GM19023 (cell line): Measurements from ENCODE around the gene BANP.
"Not testable (repeated sequence)": the region's sequence is repeated elsewhere in the genome, so short reads cannot be mapped to it uniquely, and the experiment has no call there.

ENCODE experiments used
- ATAC-seq: cut with Tn5 transposase; IDR thresholded peaks from one replicate; pipeline ENCODE4 v1.9.1; 2021; ENCODE audit warnings: mild to moderate bottlenecking, moderate library complexity; ENCODE audit not compliant: unreplicated experiment

BANP gene

DNA sequence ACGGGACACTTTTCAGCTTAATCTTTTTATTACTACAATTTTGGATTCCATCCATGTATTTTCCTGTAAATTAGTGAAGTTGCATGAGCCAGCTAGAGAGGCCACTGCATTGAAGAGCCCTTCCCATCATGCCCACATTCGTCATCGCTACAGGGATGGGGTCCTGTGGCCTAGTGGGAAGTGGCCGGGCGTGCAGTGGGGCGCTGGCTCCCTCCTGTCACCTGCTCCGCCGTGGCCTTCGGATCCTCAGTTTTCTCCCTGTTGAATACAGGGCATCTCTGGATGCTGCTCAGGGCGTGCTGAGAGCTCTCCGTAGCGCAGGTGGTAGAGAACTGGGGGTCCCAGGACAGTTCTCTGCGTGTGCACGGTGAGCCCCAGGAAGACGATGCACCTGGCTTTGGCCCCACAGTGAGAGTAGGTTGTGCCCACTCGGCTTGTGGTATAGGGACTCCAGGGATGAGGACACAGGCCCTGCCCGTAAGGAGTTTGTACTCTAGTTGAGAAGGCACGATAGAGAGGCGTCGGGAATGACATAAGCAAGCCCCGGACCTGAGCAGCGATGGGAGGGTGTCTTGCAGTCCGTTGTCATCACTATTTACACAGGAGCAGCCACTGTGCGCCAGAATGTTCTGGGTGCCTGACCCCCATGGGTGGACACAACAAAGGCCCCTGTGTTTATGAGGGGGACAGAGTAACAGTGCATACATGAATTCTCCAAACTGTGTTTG lies 74.8 kb downstream of the BANP start:
- not testable (repeated sequence) for ATAC-seq

DNA sequence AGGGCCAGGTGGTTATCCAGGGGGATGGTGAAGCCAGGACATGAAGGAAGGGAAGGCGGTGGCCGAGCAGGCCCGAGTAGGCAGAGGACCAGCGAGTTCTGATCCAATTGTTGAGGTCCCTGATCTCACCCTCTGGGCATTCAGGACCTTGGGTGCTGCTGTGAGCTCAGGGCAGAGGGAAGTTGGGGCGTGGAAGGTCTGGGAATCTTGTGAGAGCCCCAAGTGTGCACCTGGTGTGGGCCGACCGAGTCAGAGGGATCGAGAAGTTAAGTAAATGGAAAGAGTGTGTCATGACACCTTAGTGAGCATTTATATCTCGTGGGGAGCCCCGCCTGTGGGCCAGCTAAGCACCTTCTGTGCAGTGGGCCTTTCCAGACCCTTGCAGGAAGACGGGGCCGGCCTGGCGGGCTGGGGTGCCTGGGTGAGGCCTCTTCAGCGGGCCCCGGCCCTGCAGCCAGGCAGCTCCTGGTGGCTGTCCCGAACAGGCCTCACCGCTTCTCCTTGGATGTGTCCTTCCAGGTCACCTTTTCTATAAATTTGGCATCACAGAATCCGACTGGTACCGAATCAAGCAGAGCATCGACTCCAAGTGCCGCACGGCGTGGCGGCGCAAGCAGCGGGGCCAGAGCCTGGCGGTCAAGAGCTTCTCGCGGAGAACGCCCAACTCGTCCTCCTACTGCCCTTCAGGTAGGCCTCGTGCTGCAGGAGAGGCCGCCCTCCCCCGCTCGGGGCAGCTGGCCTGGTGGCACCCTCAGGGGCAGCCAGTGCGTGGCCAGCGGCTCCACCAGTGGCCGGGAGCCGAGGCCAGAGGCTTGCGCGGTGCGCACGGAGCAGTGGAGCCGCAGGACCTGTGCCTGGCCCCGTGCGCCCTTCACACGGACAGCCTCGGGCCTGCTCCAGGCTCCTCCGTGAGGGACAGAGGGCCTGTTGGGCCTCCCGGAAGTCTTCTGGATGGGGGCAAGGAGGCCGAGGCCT lies 76.0 kb downstream of the BANP start:
- no peak for ATAC-seq

DNA sequence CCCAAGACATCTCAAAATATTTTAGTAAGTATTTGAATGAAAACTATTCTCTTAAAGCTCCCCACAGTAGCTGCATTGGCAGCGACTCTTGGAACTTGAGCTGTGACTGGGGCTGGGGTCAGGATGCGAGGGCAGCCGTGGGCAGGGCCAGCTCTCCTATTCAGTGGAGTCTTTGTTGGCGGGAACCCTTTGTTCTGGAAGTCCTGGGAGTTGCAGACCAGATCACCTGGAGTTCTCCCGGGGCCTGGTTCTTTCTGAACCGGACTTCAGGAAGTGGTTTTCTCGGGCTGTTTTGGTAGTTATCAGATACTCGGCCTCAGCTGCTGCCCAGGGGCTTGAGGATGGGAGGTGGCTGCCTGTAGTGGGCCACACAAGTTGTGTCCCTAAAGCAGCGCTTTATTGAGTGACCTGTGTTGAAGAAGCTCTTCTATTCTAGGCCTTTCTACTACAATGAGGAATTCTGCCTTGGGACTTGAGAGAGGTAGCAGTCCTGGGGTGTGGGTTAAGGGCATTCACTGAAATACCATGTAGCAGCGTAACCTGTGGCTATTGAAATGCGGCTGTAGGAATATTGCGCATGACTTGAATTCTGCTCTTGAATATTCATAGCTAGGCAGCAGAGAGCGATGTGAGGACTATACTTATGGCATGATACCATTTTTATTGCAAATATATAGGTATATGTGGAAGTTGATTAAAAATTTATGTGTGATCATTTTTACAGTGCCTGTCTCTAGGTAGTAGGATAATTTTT lies 77.1 kb downstream of the BANP start:
- not testable (repeated sequence) for ATAC-seq

DNA sequence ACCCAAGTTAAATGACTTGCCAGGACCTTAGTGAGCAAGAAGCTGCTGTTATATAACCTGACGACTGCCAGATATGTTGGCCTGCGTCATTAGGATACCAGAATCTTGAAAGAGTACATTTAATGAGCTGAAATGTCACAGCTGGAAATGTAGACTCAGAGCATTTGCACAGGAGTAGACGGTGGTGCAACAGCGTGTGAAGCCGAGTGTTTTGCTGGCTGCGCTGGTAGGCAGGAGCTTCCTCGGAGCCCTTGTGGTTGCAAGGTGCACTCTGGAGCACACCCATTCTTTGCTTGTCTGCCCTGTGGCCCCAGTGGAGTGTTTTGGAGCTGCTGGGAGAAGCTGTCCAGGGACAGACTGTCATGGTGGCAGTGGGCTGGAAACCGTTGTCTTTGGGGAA lies 79.3 kb downstream of the BANP start:
- no peak for ATAC-seq

DNA sequence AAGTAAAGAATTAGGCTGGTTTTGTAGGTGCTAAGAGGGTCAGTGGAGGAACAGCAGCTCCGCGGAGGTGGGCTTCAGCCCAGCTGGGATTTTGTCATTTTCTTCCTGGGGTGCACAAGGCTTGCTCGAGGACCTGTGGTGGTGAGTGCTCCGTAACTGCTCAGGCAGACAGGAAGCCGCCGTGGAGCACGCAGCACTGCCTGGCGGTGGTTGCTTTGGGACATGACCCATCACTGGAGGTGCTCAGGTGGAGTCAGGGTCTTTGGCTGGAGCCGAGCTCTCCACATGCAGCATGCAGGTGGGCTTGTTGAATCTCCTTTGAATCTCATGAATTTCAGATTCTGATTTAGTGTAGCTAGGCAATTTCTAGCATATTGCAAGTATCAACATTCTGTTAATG lies 79.7 kb downstream of the BANP start:
- not testable (repeated sequence) for ATAC-seq

DNA sequence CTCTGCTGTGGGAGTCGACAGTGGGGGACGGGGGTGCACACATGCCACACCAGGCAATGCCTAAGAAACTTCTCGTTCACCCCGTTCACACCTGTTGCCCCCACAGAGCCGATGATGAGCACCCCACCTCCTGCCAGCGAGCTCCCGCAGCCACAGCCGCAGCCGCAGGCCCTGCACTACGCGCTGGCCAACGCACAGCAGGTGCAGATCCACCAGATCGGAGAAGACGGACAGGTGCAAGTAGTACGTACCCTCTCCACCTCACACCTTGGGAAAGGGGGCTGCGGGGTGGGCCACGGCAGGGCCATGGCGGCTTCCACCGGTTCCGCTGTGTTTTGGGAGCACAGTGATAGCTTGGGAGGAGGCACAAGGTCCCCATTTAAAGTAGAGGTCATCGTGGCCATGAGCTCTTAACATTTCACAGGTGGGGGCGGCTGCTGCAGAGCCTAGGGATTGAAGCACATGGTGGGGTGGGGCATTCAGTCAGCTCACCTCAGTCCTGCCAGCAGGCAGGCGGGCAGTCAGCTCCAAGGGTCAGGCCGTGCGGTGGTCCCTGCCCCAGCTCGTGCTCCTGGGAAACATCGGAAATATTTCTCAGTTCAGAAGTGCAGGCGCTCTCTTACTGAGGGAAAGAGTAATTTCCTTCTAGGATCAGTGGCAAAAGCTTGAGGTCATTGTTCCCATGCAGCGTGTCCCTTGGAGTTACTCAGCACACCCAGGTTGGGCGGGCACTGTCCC lies 81.9 kb downstream of the BANP start:
- ATAC-seq = not testable (repeated sequence)

DNA sequence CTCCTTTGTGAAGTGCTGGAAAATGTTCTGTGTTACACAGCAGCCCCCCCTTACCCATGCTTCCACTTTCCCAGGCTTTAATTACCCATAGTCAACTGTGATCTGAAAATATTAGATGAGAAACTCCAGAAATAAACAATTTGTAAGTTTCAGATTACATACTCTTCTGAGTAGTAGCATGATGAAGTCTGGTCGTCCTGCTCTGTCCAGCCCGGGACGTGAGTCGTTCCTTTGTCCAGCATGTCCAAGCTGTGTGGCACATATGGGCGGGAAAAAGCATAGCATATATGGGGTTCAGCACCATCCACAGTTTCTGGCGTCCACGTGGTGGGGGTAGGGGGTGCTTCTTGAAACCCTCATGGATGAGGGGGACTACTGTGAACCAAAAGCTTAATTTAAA lies 83.5 kb downstream of the BANP start:
- no peak for ATAC-seq

DNA sequence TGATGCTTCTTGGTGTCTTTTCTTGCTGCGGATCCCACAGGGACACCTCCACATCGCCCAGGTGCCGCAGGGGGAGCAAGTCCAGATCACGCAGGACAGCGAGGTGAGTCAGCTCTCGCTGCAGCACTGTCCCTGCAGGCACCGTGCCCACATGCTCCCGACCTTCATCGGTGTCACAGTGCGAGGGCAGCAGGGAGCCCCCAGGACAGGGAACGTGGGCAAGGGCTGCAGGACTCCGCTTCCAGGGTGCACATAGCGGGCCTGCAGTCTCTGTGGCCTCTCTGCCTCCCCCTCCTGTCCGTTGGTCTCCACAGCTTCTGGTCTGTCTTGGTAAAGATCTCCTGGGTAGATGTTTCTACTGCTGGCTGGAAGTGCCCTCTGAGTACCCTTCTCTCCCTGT lies 84.1 kb downstream of the BANP start:
- ATAC-seq = no peak

DNA sequence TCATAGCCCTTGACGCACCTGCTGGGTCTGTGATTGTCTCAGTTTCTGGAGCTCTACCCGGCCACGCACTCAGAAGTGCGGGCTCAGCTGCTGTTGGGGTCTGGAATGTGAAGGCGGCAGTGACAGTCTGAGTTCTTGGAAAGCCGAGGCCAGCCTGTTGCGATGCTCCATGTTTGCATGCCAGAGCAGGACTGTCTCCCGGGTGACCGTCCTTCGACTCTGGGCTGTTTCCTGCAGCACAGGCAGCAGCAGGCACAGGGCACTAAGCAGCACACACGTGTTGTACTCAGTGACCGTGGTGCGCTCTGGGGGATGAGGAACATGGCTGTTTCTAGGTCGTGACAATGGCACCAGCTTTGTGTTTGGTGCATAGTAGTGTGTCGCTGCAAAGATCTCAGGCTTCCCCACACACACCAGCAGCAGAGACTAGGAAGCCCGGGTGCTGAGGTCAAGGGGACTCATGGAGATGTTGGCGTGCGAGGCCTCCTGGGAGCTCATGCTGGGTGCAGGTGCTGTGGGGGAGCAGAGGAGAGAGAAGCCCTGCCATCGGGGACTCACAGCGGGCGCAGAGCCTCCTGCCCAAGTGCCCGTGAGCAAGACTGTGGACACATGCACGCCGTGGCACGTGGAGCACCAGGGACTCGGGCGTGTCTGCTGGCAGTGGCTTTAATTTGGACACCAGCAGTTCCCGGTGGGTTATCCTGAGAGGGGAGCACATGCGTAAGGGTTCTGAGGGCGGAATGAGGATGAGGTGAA lies 84.8 kb downstream of the BANP start:
- ATAC-seq = not testable (repeated sequence)

DNA sequence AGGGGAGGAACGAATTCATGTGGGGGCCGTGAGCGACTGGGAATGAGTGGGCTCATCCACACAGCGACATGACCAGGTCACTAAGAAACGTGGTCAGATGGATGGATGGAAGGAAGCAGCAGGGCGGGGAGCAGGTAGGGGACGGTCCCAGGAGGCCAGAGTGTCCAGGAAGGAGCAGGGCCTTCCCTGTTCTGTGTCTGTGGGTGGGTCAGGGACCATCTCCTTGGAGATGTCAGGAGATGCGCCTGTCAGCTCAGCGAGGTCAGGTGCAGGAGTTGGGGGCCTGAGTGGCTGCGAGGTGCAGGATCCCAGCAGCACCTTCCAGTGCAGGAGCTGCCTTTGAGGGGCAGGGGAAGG lies 85.4 kb downstream of the BANP start:
- ATAC-seq = not testable (repeated sequence)

DNA sequence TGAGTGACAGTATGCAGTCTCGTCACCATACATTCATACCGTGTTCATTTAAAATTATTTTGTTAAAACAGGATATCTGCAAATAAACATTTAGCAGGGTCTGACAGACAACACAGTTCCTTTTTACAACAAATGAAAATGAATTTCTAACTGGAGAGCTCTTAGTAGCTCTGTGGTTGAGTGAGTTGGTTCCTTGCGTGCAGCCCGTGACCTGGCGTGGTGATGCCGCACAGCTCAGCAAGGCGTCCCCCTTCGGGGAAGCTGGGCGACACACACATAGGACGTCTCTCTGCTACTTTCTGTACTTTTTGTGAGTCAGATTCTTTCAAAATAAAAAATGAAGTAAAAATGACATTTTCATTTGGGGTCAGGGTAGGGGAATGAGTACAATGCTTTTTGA lies 86.1 kb downstream of the BANP start:
- not testable (repeated sequence) for ATAC-seq

DNA sequence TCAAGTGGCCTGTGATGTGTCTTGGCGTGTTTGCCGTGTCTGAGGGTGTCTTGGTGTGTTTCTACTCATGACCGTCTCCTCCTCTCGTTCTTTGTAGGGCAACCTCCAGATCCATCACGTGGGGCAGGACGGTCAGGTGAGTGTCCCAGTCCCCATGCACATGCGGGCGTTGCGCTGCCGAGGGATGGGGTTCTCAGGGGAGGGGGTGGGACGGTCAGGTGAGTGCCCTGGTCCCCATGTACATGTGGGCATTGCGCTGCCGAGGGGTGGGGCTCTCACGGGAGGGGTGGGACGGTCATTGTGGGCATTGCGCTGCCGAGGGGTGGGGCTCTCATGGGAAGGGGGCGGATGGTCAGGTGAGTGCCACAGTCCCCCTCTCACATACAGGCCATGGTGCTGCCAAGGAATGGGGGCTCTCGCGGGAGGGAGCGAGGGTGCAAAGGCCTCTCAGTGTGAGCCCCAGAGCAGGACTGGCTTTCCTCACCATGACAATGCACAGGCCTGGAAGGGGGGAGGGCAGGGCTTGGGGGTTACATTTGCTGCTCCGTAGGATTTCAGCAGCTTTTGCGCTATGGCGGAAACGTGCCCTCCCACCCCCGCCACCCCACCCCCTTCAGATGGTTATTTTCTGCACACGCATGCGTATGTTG lies 86.8 kb downstream of the BANP start:
- ATAC-seq = not testable (repeated sequence)

DNA sequence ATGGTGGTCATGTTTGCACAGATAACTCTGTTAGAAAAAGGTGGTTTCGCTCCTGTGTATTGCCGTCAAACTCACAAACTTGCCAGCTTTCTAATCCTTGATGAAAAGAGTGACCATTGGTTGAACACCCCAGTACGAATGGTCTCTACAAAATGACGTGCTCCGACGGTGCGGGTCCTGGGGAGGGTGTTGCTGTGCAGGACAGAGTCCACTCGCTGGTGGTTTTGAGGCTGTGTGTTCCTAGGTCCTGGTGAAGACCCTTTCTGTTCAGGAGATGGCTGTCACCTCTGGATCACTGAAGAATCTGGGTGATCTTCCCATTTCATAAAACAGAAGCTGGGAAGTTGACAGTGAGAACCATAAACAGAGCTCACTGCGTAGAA lies 87.3 kb downstream of the BANP start:
- ATAC-seq = not testable (repeated sequence)

DNA sequence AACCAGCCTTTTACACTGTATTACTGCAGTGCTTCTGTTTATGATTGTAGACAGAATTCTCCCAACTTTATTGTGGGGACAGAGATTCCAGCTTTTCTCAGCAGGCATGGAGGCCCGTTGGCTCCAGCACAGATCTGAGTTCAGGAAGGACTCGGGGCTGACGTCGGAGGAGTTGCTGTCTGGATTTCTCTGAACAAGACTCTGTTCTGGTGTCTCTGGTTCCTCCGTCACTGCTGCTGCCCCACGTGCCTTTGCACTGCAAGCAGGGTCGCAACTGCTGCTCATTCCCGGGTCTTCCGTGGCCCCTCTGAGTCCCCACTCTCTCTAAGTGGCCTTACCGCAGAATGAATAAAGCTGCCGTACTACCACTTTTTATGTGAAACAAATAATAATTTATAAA lies 88.4 kb downstream of the BANP start:
- no peak for ATAC-seq

DNA sequence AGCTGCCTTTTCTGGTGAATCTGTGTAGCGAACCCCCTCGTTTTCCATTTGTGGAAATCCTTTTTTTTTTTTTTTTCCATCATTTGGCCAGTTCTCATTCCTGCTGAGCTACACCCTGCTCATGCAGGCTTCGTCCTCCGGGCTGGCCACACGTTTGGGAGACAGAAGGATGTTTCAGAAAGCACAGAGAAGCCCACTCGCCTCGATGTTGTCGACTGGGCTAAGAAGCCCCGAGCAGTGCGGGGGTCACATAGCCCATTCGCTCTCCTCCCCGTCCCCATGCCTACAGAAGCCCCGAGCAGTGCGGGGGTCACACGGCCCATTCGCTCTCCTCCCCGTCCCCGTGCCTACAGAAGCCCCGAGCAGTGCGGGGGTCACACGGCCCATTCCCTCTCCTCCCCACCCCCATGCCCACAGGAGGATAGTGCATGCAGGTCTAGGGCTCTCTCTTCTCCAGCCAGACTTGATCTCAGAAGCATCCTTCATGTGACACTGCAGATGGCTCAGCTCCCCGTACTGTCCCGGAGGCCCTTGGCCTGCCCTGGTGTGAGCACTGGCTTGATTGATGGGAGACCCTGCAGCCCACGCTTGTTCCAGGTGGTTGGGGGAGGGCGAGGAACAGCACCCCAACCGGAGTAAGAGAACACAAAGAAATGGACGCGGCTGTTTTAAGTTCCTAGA lies 89.1 kb downstream of the BANP start:
- not testable (repeated sequence) for ATAC-seq

DNA sequence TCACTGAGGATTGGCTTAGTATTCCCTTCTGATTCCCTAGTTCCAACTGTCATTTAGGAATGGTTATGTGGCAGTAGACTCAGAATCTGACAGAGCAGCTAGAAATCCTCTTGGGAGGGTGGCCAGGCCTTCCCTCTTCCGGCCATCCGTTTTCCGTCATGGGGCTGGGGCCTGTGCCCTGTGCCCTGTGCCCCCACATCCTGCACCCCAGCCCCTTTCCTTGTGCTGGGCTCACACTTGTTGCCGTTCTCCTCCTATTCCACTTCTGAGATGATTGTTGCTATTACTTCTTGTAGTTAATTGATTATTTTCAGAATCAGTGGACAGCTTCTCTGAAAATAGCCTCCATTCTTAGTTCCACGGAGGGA lies 89.6 kb downstream of the BANP start:
- ATAC-seq = not testable (repeated sequence)

DNA sequence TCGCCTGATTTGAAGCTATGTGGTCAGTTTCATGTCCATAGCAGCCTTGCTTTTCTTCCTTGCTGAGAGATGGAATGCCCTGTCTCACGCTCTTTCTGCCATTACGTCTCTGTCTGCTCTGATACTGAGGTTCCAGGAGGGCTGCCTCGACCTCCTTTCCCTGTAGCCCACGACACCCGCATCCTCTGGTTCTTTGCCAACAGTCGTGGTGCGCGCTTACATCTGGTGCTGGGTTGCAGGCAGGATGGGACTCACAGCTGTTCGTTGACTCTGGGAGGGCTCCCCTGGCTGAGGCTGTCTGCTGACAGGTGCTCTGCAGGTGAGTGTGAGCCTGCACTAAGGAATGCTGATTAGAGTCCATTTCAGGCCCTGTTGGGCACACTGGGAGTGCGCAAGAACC lies 90.3 kb downstream of the BANP start:
- not testable (repeated sequence) for ATAC-seq

DNA sequence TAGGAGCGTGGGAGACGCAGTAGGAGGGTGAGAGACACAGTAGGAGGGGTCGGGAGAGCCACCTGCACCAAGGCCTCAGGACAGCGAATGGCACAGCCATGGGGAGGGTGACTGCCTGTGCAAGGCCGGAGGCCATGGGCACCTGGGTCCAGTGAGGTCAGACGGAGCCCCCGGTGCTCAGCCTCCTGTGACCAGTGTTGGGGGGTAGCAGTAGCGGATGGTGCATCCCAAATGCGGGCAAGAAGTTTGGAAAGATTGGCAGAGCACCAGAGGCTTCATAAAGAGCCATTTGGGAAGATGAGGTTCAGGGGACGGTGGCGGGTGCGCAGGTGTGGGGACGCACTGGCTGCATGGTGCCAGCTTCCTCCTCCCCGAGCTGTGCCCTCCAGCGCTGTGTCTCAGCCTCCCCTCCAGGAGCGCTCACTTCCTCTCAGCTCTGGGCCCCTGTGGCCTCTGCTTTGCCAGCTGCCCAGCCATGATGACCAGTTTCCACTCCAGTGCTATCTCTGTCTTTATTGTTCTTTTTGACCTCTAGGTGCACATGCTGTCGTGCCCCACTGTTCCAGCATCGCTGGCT lies 90.8 kb downstream of the BANP start:
- not testable (repeated sequence) for ATAC-seq
